IMR-90 (cell line): ENCODE data around the gene PTCD2. TPM values are rescaled to one million over a fixed set of nuclear protein-coding genes. Genes with fewer than 3 reads are reported as not detected.

Source experiments
- ATAC-seq: fragments of 200-7000 bp; cut with Tn5 transposase; 2 replicates; pipeline ENCODE4 v1.9.1; 2020; ENCODE audit warnings: low read depth, mild to moderate bottlenecking, moderate library complexity
- BruUV-seq: library from RNA; stranded (reverse); fragments of 400-500 nt; replicated peaks from 2 replicates; lab custom pipeline; 2021; lab: Mats Ljungman, UMichigan
- CTCF ChIA-PET: fragments of 300-600 bp; formaldehyde crosslinking; extraction: SDS; loops from one replicate; lab custom pipeline; 2021; ENCODE audit warnings: antibody characterized with exemption; lab: Yijun Ruan, JAX
- POLR2A ChIA-PET: fragments of 300-600 bp; sonication (Branson Sonifier 250); formaldehyde crosslinking; loops from one replicate; lab custom pipeline; 2022; ENCODE audit warnings: antibody characterized with exemption; ENCODE audit not compliant: unreplicated experiment; lab: Charles Lee
- DNase-seq: peaks from one replicate; pipeline ENCODE4 v3.0.0; 2013
- H2AFZ ChIP-seq: replicated peaks from 2 replicates; pipeline ENCODE3; 2013; ENCODE audit warnings: low read length, mild to moderate bottlenecking; ENCODE audit not compliant: poor library complexity
- H2AK5ac ChIP-seq: 2 replicates; pipeline ENCODE4 v1.6.1; 2013; ENCODE audit warnings: low read depth, low read length, inconsistent platforms
- H2AK9ac ChIP-seq: replicated peaks from 2 replicates; pipeline ENCODE3; 2013; ENCODE audit warnings: mild to moderate bottlenecking, low read depth, low read length, moderate library complexity; ENCODE audit not compliant: poor library complexity
- H2BK120ac ChIP-seq: 2 replicates; pipeline ENCODE4 v1.6.1; 2013; ENCODE audit warnings: low read depth, low read length, inconsistent platforms
- H2BK15ac ChIP-seq: 3 replicates; pipeline ENCODE4 v1.6.1; 2013; ENCODE audit warnings: low read depth, low read length, inconsistent platforms
- H2BK20ac ChIP-seq: 2 replicates; pipeline ENCODE4 v1.6.1; 2013; ENCODE audit warnings: low read depth, mild to moderate bottlenecking, inconsistent platforms, low read length, moderate library complexity
- H2BK5ac ChIP-seq: 2 replicates; pipeline ENCODE4 v1.6.1; 2013; ENCODE audit warnings: mild to moderate bottlenecking, low read depth, low read length, inconsistent platforms; ENCODE audit not compliant: poor library complexity, severe bottlenecking
- H3K14ac ChIP-seq: replicated peaks from 2 replicates; pipeline ENCODE4 v1.6.1; 2013; ENCODE audit warnings: low read depth, low read length, inconsistent platforms
- H3K18ac ChIP-seq: 2 replicates; pipeline ENCODE4 v1.6.1; 2013; ENCODE audit warnings: low read depth, low read length, control low read depth
- H3K23ac ChIP-seq: 2 replicates; pipeline ENCODE4 v1.6.1; 2013; ENCODE audit warnings: low read depth, low read length, inconsistent platforms
- H3K27ac ChIP-seq: 2 replicates; pipeline ENCODE4 v1.5.1; 2013; ENCODE audit warnings: mild to moderate bottlenecking, control low read depth, low read length; ENCODE audit not compliant: insufficient read depth
- H3K27me3 ChIP-seq: 2 replicates; pipeline ENCODE4 v1.6.1; 2013; ENCODE audit warnings: low read length; ENCODE audit not compliant: control insufficient read depth, insufficient read depth
- H3K36me3 ChIP-seq: 2 replicates; pipeline ENCODE4 v1.6.1; 2013; ENCODE audit warnings: low read length, mixed read lengths; ENCODE audit not compliant: control insufficient read depth, insufficient read depth
- H3K4ac ChIP-seq: 2 replicates; pipeline ENCODE4 v1.6.1; 2013; ENCODE audit warnings: low read depth, low read length, inconsistent platforms
- H3K4me1 ChIP-seq: 2 replicates; pipeline ENCODE4 v1.6.1; 2013; ENCODE audit warnings: low read length, mixed read lengths; ENCODE audit not compliant: control insufficient read depth, insufficient read depth
- H3K4me2 ChIP-seq: 2 replicates; pipeline ENCODE4 v1.6.1; 2013; ENCODE audit warnings: low read depth, mild to moderate bottlenecking, control low read depth, low read length, moderate library complexity
- H3K4me3 ChIP-seq: 2 replicates; pipeline ENCODE4 v1.5.1; 2013; ENCODE audit warnings: low read depth, mild to moderate bottlenecking, control low read depth, low read length, moderate library complexity; ENCODE audit not compliant: insufficient read depth
- H3K56ac ChIP-seq: 2 replicates; pipeline ENCODE4 v1.6.1; 2013; ENCODE audit warnings: low read length, inconsistent platforms; ENCODE audit not compliant: insufficient read depth; ENCODE audit errors: extremely low read depth
- H3K79me1 ChIP-seq, 2 experiments: 2 replicates each; pipeline ENCODE4 v1.6.1; 2013; ENCODE audit warnings: low read length in 2 of 2, inconsistent platforms in 1 of 2, low read depth in 1 of 2
- H3K9ac ChIP-seq: 2 replicates; pipeline ENCODE4 v1.6.1; 2013; ENCODE audit warnings: low read depth, low read length, control low read depth
- H3K9me1 ChIP-seq: 2 replicates; pipeline ENCODE4 v1.6.1; 2013; ENCODE audit warnings: low read length, inconsistent platforms; ENCODE audit not compliant: insufficient read depth
- H3K9me3 ChIP-seq: 2 replicates; pipeline ENCODE4 v1.6.1; 2013; ENCODE audit warnings: low read length; ENCODE audit not compliant: control insufficient read depth, insufficient read depth
- H4K20me1 ChIP-seq: 2 replicates; pipeline ENCODE4 v1.6.1; 2013; ENCODE audit warnings: low read length, inconsistent platforms; ENCODE audit not compliant: insufficient read depth
- H4K5ac ChIP-seq: 2 replicates; pipeline ENCODE4 v1.6.1; 2013; ENCODE audit warnings: mild to moderate bottlenecking, low read depth, low read length, control low read depth
- H4K8ac ChIP-seq, 2 experiments: 2 replicates each; pipeline ENCODE4 v1.6.1; 2013; ENCODE audit warnings: low read depth in 2 of 2, low read length in 2 of 2, control low read depth in 1 of 2, inconsistent platforms in 1 of 2
- H4K91ac ChIP-seq: 2 replicates; pipeline ENCODE4 v1.6.1; 2013; ENCODE audit warnings: low read depth, low read length, inconsistent platforms; ENCODE audit not compliant: insufficient read depth
- BHLHE40 ChIP-seq: fragments of 150-350 bp; IDR thresholded peaks from 2 replicates; pipeline ENCODE4 v1.6.1; 2016; ENCODE audit warnings: mild to moderate bottlenecking, low read depth, low read length
- CEBPB ChIP-seq: IDR thresholded peaks from 2 replicates; pipeline ENCODE4 v1.6.1; 2012; ENCODE audit warnings: low read depth, low read length, improper control_type of control experiment
- CHD1 ChIP-seq: IDR thresholded peaks from 2 replicates; pipeline ENCODE4 v1.6.1; 2012; ENCODE audit warnings: low read depth, low read length, improper control_type of control experiment
- CTCF ChIP-seq: conservative IDR thresholded peaks from 2 replicates; pipeline ENCODE4 v1.5.1; 2012; ENCODE audit warnings: mild to moderate bottlenecking, low read depth, low read length, improper control_type of control experiment
- FOS ChIP-seq: fragments of 150-350 bp; IDR thresholded peaks from 2 replicates; pipeline ENCODE4 v1.6.1; 2016; ENCODE audit warnings: low read depth, low read length
- MAZ ChIP-seq: IDR thresholded peaks from 2 replicates; pipeline ENCODE4 v1.6.1; 2012; ENCODE audit warnings: low read depth, mild to moderate bottlenecking, low read length, improper control_type of control experiment, moderate library complexity, borderline replicate concordance
- MXI1 ChIP-seq: IDR thresholded peaks from 2 replicates; pipeline ENCODE4 v1.6.1; 2012; ENCODE audit warnings: low read depth, mild to moderate bottlenecking, low read length, moderate library complexity, borderline replicate concordance
- NFE2L2 ChIP-seq: fragments of 150-350 bp; IDR thresholded peaks from 2 replicates; pipeline ENCODE4 v1.6.1; 2016; ENCODE audit warnings: low read depth, mild to moderate bottlenecking, low read length
- POLR2A ChIP-seq: IDR thresholded peaks from 2 replicates; pipeline ENCODE4 v1.6.1; 2012; ENCODE audit warnings: mild to moderate bottlenecking, low read depth, low read length
- RAD21 ChIP-seq: IDR thresholded peaks from 2 replicates; pipeline ENCODE4 v1.6.1; 2012; ENCODE audit warnings: low read length, improper control_type of control experiment
- RCOR1 ChIP-seq: IDR thresholded peaks from 2 replicates; pipeline ENCODE4 v1.6.1; 2012; ENCODE audit warnings: mild to moderate bottlenecking, low read length, improper control_type of control experiment; ENCODE audit not compliant: insufficient replicate concordance
- RFX5 ChIP-seq: IDR thresholded peaks from 2 replicates; pipeline ENCODE4 v1.8.0; 2012; ENCODE audit warnings: low read depth, mild to moderate bottlenecking, low read length, moderate library complexity
- SMC3 ChIP-seq: fragments of 150-350 bp; IDR thresholded peaks from 2 replicates; pipeline ENCODE4 v1.6.1; 2016; ENCODE audit warnings: low read depth, mild to moderate bottlenecking, antibody characterized with exemption, low read length, moderate library complexity
- USF2 ChIP-seq: fragments of 150-350 bp; IDR thresholded peaks from 2 replicates; pipeline ENCODE4 v1.6.1; 2017; ENCODE audit warnings: mild to moderate bottlenecking, antibody characterized with exemption, low read length, low read depth
- dilution Hi-C: fragments of 300-500 bp; cut with HindIII; formaldehyde crosslinking; loops from one replicate; pipeline ENCODE4 v1.14.3; 2018; ENCODE audit warnings: low sequenced_read_pairs; ENCODE audit not compliant: unreplicated experiment
- in situ Hi-C: fragments of 300-500 bp; cut with MboI; formaldehyde crosslinking; loops from 3 replicates; pipeline ENCODE4 v1.14.3; 2019; ENCODE audit warnings: low sequenced_read_pairs, inconsistent platforms, mixed read lengths
- intact Hi-C: fragments of 100-400 bp; cut with micrococcal nuclease; formaldehyde crosslinking; loops from 2 replicates; pipeline ENCODE4 v1.10.0; 2022
- polyA plus RNA-seq, 3 experiments: library from polyadenylated mRNA; depleted of rRNA; stranded (reverse); fragments of >200 nt; gene quantifications; 2 replicates each; pipeline ENCODE4 v1.2.3, GENCODE V29; 2012; ENCODE audit warnings: low replicate concordance in 1 of 3
- total RNA-seq: library from RNA; depleted of rRNA; stranded (reverse); fragments of >200 nt; gene quantifications from 2 replicates; pipeline ENCODE4 v1.2.3, GENCODE V29; 2012

Gene PTCD2
- total and polyA plus RNA-seq, 2 of the 4 experiments (the other 2 are of a cell fraction), result 6.5 to 9.9 TPM

- Histone ChIP-seq H3K4me1 (peaks cover 12% of the 10 kb centered on the region), H3K18ac (peak overlapping the region; percentile 26; the same call in 1 of the 2 replicates), H2AFZ (no peak overlapping the region), H3K27me3 (no peaks in the 10 kb centered on the region), H3K9me3 (no peaks in the 10 kb centered on the region), H2BK120ac (0 out of 2 replicates have a peak overlapping the region, but pooled peaks have one; percentile 6), H3K9me1 (peaks cover 10% of the 10 kb centered on the region), H3K4me3 (no peak overlapping the region), H2AK5ac (0 out of 2 replicates have a peak overlapping the region, but pooled peaks have one; percentile 27), H4K8ac (no peak overlapping the region), H3K4ac (0 out of 2 replicates have a peak overlapping the region, but pooled peaks have one; percentile 5), H3K27ac (no peak overlapping the region), H3K36me3 (no peaks in the 10 kb centered on the region), H2AK9ac (no peak overlapping the region), H2BK5ac (no peak overlapping the region), H4K5ac (no peak overlapping the region), H2BK15ac (0 out of 3 replicates have a peak overlapping the region, but pooled peaks have one; percentile 27), H3K23ac (no peak overlapping the region), H4K20me1 (no peaks in the 10 kb centered on the region), H2BK20ac (0 out of 2 replicates have a peak overlapping the region, but pooled peaks have one; percentile 0), H3K4me2 (no peak overlapping the region), H3K79me1 (no peaks in the 10 kb centered on the region), H3K9ac (no peak overlapping the region), H3K56ac (no peak overlapping the region), H4K91ac (no peak overlapping the region), H3K14ac (no peak overlapping the region)
- ChIA-PET POLR2A (no interaction called here), CTCF (no interaction called here)
- no TSS peak for BruUV-seq
- in situ Hi-C loops, result no loop called here
- intact Hi-C loops, result no loop called here
- dilution Hi-C loops, result no loop called here
- DNase-seq (no peak), ATAC-seq (peak; percentile 31; the same call in 1 of the 2 replicates)
- TF ChIP-seq POLR2A (no peak), MAZ (no peak), FOS (no peak), RFX5 (no peak), CEBPB (no peak), MXI1 (no peak), SMC3 (no peak), RCOR1 (no peak), CTCF (no peak), NFE2L2 (no peak), BHLHE40 (no peak), CHD1 (no peak), USF2 (no peak), RAD21 (no peak)
These were observed 56.2 kb downstream of the PTCD2 start for GRCh38 chr5:72376381-72376780.
